ENCODE data around the gene ABHD12.
"Not testable (repeated sequence)": the region's sequence is repeated elsewhere in the genome, so short reads cannot be mapped to it uniquely, and the experiment has no call there.

The ABHD12 gene

DNA sequence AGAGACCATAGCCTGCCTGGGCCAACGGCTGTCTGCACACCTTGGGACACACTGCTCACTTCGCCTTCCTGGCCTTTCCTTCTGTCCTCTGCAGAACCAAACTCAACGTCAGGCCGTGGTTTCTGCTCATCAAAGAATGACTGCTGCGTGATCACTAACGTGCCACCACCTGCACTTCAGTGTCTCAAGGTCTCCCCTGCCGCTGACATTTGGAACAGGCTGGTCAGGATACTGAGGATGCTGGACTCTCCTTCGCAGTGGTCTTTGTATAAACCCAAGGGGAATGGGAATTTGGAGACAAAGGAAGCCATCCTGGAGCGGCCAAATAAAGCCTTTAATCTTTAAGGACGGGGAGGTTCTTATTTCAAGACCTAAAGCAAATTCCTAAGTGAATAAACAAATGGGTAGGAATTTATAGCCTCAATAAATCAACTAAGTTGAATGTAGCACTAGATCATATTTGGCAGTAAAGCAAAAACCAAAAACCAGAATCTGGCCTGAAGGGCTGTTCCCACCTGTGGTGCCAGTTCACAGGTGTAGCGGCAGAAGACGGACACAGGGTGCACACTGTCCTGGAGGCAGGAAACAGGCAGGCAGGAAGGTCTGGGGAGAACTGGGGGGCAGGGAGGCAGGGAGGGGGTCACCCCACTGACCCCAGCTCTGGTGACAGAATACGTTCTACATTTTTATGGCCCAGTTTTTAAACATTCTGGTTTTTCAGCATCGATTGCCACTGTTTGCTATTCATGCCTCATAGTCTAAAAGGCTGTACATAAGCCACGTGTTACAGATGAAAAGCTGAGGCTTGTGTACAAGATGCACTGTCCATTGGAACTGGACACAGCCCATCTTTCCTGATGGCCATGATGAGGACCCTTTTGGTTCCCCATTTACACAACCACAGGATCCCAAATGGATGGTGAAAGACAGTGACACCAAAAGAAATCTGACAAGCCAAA, 36.6 kb downstream of the ABHD12 start:
- no peak for DNase-seq (ENCODE audit: low read depth in 2 of 2)

DNA sequence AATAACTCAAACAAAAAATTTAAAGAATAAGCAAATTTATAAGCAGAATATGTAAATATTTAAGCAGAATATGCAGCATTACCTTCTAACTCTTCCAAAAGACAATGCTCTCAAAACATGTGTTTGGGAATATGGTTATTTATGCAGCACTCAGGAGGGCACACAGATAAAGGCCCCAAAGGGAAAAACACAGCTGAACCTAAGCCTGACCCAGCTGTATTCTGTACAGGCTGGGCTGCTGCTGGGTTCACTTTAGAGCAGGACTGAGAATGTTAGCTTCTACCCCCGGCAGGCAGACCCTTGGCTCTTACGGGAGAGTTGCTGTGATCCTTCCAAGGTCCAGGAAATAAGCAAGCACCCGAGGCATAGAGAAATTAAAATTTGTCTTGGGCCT, 37.3 kb downstream of the ABHD12 start:
- DNase-seq (ENCODE audit: low read depth in 2 of 2), result no peak

DNA sequence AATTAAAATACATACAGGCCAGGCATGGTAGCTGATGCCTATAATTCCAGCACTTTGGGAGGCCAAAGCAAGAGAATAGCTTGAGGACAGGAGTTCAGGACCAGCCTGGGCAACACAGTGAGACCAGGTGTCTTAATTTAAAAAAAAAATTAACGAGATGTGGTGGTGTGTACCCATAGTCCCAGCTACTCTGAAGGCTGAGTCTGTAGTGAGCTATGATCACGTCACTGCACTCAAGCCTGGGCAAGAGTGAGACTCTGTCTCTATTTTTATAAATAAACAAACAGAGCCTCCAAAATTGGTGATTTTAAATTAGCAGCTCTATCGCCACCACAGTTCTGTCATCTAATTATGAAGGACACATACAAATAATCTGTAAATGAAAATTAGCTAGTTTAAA, 37.9 kb downstream of the ABHD12 start:
- DNase-seq (ENCODE audit: low read depth in 2 of 2), result no peak

DNA sequence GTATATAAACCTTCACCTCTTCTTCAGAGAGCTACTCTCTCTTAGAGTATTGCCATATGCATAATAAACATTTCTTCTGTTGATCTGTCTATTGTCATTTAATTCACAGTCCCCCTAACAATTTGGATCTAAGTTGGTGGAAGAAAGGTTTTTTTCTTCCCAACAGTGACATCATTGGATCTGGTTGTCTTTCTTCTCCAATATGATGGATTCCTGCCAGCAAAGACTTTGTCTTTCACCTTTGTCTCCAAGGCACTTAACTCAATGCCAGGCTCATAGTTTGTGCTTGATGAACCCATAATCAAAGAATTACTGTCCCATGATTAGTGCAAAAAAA, 39.6 kb downstream of the ABHD12 start:
- no peak for DNase-seq (ENCODE audit: low read depth in 2 of 2)

DNA sequence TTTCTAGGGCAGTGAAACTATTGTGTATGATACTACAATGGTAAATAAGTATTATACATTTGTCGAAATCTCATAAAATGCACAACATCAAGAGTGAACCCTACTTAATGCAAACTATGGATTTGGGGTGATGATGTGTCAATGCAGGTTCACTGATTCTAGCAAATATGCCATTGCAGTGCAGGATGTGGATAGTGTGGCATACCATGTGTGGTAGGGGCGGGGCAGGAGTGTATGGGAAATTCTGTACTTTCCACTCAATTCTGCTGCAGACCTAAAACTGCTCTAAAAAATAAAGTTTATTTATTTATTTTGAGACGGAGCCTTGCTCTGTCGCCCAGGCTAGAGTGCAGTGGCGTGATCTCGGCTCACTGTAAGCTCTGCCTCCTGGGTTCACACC, 44.3 kb downstream of the ABHD12 start:
- DNase-seq (ENCODE audit: low read depth in 2 of 2), result no peak

DNA sequence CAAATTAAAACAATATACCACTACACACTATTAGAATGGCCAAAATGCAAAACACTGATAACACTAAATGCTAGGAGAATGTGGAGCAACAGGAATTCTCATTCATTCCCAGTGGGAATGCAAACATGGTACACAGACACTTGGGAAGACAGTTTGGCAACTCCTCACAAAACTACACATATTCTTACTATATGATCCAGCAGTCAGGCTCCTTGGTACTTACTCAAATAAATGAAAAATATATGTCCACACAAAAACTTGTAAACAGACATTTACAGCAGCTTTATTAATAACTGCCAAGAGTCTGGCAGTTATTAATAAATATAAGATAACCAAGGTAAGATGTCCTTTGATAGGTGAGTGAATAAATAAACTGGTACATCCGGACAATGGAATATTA, 44.9 kb downstream of the ABHD12 start:
- no peak for DNase-seq (ENCODE audit: low read depth in 2 of 2)

DNA sequence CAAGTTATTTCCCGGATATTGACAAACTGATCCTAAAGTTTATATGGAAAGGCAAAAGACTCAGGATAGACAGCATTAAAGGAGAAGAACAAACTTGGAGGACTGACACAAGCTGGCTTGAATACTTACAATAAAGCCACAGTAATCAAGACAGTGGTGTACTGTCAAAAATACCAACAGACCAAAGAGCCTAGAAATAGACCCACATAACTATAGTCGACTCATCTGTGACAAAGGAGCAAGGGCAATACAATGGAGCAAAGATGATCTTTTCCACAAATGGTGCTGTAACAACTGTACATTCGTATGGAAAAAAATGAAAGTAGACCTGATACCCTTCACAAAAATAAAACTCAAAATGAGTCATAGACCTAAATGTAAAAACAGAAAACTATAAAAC, 46.0 kb downstream of the ABHD12 start:
- DNase-seq (ENCODE audit: low read depth in 2 of 2), result no peak

DNA sequence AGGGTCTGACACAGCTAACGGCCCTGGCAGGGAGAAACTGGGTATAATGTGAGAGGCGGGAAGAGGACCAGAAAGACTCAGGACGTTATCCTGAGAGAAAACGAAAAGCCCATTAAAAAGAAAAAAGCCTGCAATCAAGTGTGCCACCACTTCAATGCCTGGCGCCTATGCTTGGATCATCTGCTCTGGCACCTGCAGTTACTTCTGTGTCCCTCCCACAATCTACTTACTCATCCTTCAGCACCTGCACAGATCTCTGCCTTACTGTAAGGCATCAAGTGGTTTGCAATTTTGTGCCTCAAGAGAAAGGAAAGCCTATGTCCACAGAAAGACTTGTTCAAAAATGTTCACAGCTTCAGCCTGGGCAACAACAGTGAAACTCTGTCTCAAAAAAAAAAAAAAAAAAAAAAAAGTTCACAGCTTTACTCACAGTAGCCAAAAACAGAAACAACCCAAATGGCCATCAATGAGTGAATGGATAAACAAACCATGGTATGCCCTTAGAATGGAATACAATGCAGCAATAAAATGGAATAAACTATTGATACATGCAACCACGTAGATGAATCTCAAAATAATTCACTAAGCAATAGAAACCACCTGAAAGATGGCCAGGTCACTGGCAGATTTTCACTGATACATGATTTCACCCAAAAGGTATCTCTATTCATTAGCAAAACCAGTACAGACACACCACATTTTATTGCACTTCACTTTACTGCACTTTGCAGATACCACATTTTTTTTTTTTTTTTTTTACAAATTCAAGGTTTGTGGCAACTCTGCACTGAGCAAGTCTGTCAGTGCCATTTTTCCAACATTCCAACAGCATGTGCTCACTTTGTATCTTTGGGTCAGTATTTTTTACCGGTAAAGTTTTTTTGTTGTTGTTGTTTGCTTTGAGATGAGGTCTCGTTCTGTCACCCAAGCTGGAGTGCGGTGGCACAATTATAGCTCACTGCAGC, 48.6 kb downstream of the ABHD12 start:
- DNase-seq (ENCODE audit: low read depth in 2 of 2), result peak in 1 of 2 experiments; percentile 2

DNA sequence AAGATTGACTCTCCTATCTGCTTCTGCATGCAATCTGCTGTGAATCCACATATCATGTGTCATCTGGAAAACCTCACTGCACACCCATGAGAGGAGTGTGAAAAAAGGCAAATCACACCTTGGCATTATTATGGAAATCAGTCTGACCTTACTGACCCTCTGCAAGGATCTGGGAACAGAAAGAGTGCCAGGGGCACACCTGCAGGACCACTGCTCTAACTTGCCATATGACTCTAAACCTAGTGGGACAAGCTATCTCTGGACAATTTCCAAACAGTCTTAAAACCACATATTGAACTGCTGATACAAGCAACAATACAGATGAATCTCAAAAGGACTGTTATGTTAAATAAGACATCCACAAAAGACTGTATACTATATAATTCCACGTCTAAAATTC, 50.3 kb downstream of the ABHD12 start:
- no peak for DNase-seq (ENCODE audit: low read depth in 2 of 2)

DNA sequence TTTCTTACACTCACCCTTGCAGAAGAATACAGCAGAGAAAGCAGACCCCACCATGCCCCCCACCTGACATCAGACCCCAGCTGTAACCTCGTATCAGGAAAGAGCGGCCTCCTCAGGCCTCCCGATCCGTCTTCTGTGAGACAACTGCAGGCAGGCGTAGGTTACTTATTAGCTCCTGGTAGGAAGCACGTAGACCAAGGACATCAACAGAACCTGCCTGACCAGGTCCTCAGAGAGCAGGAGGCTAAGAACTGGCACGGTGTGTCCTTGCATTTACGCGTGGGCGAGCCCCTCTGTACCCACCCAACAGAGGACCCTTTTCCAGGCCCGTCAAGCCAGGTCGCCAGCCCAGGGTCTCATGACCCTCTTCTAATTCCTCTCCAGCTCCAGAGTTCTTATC, 51.0 kb downstream of the ABHD12 start:
- DNase-seq (ENCODE audit: low read depth in 2 of 2), result no peak

DNA sequence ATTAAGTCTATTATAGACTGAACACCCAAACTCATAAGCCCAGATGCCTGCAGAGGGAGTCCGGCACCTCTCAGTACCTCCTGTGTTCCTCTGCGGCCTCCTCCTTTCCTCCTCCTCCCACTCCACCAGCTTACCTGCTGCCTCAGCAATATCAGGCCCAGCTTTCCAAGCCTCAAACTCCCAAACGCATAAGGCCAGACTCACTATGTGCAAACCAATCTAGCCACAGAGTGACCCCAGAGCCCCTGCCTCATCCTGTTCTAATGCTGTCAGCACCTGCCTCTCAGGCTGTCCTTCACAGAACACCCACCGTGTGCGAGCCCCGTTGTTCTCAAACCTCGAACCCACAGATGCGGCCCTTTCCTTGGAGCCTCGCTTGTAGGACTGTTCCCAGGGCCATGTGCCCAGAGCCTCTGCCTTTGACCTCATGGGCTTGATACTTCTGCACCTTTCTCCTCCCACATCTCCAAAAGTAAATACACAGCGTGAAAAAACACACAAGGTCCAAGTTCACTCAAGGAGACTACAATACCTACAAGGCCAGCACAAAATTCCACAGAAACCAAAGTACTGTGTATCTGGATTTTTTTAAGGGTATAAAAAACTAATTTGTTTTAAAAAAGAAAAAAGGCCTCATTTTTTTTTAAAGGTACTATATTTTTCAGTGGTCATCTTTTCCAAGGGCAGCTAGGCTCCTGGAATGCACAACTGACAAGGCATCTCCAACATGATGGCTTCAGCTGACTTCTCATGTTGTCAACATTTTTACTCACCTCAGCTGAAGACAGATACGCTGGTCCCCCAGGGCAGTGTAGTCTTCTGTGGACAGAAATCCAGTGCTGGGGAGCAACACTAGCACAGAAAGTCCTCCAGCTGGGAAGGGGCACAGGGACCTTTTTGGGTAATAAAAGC, 52.3 kb downstream of the ABHD12 start:
- no peak for DNase-seq (ENCODE audit: low read depth in 2 of 2)

DNA sequence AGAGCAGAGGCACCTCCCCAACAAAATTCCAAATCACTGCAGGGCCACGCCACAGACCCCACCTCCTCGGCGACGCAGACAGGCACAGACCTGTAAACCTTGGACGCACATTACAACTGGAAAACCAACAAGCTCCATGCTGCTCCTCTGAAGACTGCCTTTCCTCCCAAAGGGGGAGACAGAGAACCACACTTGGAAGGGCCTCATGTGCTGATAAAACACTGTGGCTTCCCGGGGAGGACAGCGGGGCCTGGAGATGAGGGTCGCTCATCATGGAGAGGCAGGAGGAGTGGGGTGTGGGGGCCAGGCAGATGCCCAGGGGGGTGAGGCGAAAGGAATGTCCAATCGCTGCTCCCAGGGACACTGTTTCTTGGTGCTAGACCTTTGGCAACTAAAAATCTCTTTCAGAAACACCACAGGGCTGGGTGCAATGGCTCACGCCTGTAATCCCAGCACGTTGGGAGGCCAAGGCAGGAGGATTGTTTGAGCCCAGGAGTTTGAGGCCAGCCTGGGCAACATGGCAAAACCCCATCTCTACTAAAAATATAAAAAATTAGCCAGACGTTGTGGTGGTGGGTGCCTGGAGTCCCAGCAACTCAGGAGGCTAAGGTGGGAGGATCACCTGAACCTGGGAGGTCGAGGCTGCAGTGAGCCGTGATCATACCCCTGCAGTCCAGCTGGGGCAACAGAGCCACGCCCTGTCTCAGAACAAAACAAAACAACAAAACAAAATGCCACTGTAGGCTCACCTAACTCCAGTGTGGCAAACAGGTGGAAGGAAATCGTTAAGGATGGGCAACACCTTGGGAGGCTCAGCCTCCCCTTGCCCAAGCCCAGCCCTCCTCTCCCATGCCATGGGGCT, 53.8 kb downstream of the ABHD12 start:
- peak in 1 of 2 experiments; percentile 4 for DNase-seq (ENCODE audit: low read depth in 2 of 2)

DNA sequence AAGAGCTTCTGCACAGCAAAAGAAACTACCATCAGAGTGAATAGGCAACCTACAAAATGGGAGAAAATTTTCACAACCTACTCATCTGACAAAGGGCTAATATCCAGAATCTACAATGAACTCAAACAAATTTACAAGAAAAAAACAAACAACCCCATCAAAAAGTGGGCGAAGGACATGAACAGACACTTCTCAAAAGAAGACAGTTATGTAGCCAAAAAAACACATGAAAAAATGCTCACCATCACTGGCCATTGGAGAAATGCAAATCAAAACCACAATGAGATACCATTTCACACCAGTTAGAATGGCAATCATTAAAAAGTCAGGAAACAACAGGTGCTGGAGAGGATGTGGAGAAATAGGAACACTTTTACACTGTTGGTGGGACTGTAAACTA, 55.7 kb downstream of the ABHD12 start:
- DNase-seq (ENCODE audit: low read depth in 2 of 2), result not testable (repeated sequence)

DNA sequence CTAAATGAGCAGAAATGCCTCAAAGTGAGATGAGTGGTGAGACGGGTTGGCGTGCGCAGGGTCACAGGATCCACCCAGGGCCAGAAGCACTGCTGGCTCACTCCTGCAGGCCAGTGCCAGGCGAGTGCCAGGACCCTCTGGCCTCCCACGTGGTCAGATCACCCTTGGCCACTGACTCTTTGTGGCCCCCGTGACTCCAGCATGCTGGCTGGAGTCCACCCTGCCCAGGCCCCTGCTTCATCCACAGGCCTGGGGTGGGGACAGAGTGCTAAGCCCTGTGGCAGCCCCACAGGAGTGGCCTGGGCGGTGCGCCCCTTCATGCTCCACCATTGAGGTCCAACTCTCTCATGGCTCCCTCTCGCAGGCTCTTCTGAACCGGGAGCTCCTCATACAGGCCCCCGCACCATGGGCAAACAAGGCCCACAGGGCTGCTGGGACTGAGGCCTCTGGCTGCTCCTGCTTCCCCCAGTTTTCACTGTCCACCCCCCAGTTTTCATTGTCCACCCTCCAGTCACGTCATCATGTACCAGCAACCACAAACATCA, 61.6 kb downstream of the ABHD12 start:
- DNase-seq (ENCODE audit: low read depth in 2 of 2), result no peak

DNA sequence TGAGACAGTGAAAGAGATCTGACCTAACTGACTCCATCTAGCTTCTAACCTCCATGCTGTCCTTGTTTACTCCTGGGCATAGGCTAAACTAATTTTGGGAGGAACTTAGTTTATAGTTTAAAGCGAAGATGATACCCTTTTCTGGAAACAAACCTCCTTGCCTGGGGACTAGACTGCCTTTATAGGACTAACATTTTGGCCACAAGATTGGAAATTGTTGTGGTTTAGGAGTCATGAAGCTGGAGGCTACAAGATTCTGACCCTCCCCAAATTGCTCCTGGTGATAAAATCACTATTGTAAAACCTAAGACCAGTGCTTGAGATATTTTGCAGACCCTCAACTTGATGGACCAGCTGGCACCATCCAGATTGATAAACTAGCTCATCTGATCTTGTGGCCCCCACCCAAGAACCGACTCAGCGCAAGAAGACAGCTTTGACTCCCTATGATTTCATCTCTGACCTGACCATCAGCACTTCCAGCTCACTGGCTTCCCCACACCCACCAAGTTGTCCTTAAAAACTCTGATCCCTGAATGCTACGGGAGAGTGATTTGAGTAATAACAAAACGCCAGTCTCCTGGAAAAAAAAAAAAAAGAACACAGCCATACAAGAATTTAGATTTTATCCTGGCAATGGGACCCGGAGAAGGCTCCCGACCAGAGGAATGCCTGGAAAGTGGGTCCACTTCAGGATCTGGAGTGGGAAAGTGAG, 63.0 kb downstream of the ABHD12 start:
- DNase-seq (ENCODE audit: low read depth in 2 of 2), result no peak

DNA sequence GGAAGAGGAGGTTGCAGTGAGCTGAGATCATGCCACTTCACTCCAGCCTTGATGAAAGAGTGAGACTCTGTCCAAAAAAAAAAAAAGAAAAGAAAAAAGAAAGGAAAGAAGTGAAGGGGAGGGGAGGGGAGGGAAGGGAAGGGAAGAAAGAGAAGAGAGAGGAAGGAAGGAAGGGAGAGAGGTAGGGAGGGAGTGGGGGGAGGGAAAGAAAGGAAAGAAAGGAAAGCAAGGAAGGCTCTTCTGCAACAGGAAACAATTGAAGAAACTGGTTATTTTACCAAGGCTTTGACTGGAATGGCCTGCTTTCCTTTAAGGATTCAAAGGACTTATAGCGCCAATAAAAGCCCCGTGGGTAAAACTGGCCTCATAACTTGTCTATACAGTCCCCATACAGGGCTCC, 64.6 kb downstream of the ABHD12 start:
- DNase-seq (ENCODE audit: low read depth in 2 of 2), result no peak

DNA sequence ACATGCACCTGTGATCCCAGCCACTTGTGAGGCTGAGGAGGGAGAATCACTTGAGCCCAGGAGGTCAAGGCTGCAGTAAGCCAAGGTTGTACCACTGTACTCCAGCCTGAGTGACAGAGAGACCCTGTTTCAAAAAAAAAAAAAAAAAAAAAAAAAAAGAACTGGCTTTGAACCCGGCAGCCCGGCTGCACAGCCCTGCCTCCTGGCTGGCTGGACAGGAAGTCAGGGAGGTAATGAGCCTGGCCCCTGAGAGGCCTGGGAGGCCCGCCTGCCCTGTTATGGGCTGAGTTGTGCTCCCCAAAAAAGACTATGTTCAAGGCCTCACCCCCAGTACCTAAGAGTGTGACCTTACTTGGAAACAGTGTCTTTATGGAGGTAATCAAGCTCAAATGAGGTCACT, 65.6 kb downstream of the ABHD12 start:
- no peak for DNase-seq (ENCODE audit: low read depth in 2 of 2)

DNA sequence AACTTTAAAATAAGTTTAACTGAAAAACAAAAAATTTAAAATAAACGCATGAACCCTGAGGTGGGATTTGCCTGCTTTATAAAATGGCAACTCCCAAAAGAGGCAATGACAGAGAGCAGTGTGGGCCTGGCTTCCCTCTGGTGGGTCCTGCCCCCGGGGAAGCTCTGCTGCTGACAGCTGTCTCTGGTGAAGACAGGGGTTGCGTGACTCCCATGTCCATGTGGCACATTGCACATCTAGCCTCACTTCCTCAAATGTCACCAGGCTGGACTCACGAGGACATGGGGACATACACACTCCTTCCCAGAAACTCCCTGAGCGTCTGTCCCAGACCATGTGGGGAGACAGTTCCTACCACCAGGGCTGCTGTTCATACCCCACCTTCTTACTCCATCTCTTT, 66.2 kb downstream of the ABHD12 start:
- no peak for DNase-seq (ENCODE audit: low read depth in 2 of 2)

DNA sequence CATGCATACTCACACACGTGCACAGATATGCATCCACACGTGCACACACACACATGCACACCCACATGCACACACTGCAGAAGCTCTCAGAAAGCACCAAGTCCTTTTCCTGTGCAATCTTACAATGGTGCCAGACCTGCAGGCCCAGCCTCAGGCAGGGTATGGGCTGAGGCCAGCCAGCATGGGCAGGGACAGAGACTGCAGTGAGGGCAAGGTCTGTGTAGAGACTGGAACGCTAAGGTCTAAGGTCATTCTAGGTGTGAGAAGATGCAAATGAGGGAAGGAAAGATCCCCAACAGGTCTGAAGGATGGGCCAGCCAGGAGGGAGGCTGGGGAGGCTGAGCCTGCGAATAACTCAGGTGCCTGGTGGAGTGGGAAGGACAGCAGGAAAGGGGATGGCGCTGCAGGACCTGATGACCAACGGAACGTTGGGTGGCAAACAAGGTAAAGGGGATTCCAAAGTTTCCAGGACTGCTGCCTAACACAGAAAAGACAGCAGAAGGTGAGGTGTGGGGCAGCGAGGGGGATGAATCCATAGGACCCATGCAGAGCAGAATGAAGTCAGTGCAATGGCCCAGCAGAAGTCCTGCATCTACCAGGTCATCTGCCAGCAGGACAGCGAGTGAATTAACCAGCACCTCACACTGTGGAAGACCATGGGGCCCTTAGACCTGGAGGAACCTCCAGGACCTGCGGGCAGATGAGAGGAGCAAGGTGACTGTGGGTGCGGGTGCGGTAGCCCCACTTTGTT, 67.0 kb downstream of the ABHD12 start:
- no peak for DNase-seq (ENCODE audit: low read depth in 2 of 2)

Data from fibroblast of skin of left quadriceps (primary cell).